Endothelial cell of umbilical vein (primary cell): ENCODE data around the gene PCDH15. TPM values are rescaled to one million over a fixed set of nuclear protein-coding genes. Genes with fewer than 3 reads are reported as not detected.

Source experiments
- BruUV-seq: library from RNA; stranded (reverse); fragments of 400-500 nt; replicated peaks from 2 replicates; lab custom pipeline; 2021; lab: Mats Ljungman, UMichigan
- CTCF ChIA-PET: fragments of 300-600, 350-600 bp; sonication (Branson Sonifier 250); formaldehyde crosslinking; loops from one replicate; lab custom pipeline; 2021; ENCODE audit warnings: antibody characterized with exemption, inconsistent platforms; lab: Charles Lee
- POLR2A ChIA-PET: fragments of 300-600, 350-600 bp; sonication (Branson Sonifier 250); formaldehyde crosslinking; loops from one replicate; lab custom pipeline; 2021; ENCODE audit warnings: antibody characterized with exemption, inconsistent platforms; lab: Charles Lee
- DNase-seq: peaks from one replicate; pipeline ENCODE4 v3.0.0-alpha.2; 2011; ENCODE audit warnings: low read depth, low spot score
- FAIRE-seq: peaks from 2 replicates; lab custom pipeline; 2011; peaks lifted over from hg19 to GRCh38; lab: Jason Lieb, UNC
- H2AFZ ChIP-seq: 2 replicates; pipeline ENCODE4 v1.6.0; 2012; ENCODE audit warnings: low read depth, low read length, control low read depth, inconsistent platforms
- H3K27ac ChIP-seq: 2 replicates; pipeline ENCODE4 v1.5.1; 2011; ENCODE audit warnings: low read depth, mild to moderate bottlenecking, control low read depth, low read length, moderate library complexity; ENCODE audit not compliant: insufficient read depth
- H3K27me3 ChIP-seq, 2 experiments: 2 replicates each; pipeline versions ENCODE4 v1.6.0 to v1.6.1; 2011; ENCODE audit warnings: low read length in 2 of 2, mixed read lengths in 1 of 2; ENCODE audit not compliant: control insufficient read depth in 2 of 2, insufficient read depth in 2 of 2
- H3K36me3 ChIP-seq, 2 experiments: 2 replicates in 1 of 2; 3 replicates in 1 of 2; pipeline ENCODE4 v1.5.1; 2011; ENCODE audit warnings: low read length in 2 of 2, mild to moderate bottlenecking in 1 of 2, moderate library complexity in 1 of 2; ENCODE audit not compliant: control insufficient read depth in 2 of 2, insufficient read depth in 2 of 2; ENCODE audit errors: extremely low read depth in 1 of 2
- H3K4me1 ChIP-seq: 3 replicates; pipeline ENCODE4 v1.5.1; 2011; ENCODE audit warnings: mild to moderate bottlenecking, low read length; ENCODE audit not compliant: control insufficient read depth, insufficient read depth; ENCODE audit errors: extremely low read depth
- H3K4me2 ChIP-seq: 2 replicates; pipeline ENCODE4 v1.6.1; 2011; ENCODE audit warnings: low read length, control low read depth, mixed read lengths; ENCODE audit not compliant: insufficient read depth
- H3K4me3 ChIP-seq, 3 experiments: fragments of 200-600 bp in 1 of 3; sonication (generic), shearing (Covaris generic) in 1 of 3; replicated peaks in 1 of 3; 2 replicates each; pipeline ENCODE4 v1.5.1; 2011 to 2016; ENCODE audit warnings: control low read depth in 3 of 3, low read length in 3 of 3, mild to moderate bottlenecking in 2 of 3, inconsistent platforms in 1 of 3, low read depth in 1 of 3, moderate library complexity in 1 of 3; ENCODE audit not compliant: insufficient read depth in 1 of 3
- H3K79me2 ChIP-seq: 2 replicates; pipeline ENCODE4 v1.6.0; 2012; ENCODE audit warnings: low read length, inconsistent platforms; ENCODE audit not compliant: control insufficient read depth, insufficient read depth
- H3K9ac ChIP-seq: replicated peaks from 2 replicates; pipeline ENCODE3; 2011; ENCODE audit warnings: low read length, control low read depth; ENCODE audit not compliant: insufficient read depth; ENCODE audit errors: extremely low read depth
- H3K9me1 ChIP-seq: replicated peaks from 3 replicates; pipeline ENCODE4 v1.6.0; 2011; ENCODE audit warnings: mild to moderate bottlenecking, low read length; ENCODE audit not compliant: control insufficient read depth, insufficient read depth; ENCODE audit errors: extremely low read depth
- H3K9me3 ChIP-seq: replicated peaks from 2 replicates; pipeline ENCODE4 v1.5.1; 2012; ENCODE audit warnings: low read length, inconsistent platforms; ENCODE audit not compliant: control insufficient read depth, insufficient read depth
- H4K20me1 ChIP-seq: replicated peaks from 2 replicates; pipeline ENCODE3; 2011; ENCODE audit warnings: mild to moderate bottlenecking, low read length; ENCODE audit not compliant: control insufficient read depth, insufficient read depth; ENCODE audit errors: extremely low read depth
- EZH2 ChIP-seq: IDR thresholded peaks from 2 replicates; pipeline ENCODE4 v1.6.1; 2012; ENCODE audit warnings: borderline replicate concordance, low read depth, mild to moderate bottlenecking, moderate library complexity, low read length, inconsistent platforms; ENCODE audit not compliant: severe bottlenecking
- FOS ChIP-seq: IDR thresholded peaks from 2 replicates; pipeline ENCODE4 v1.6.1; 2011; ENCODE audit warnings: mild to moderate bottlenecking, low read length, moderate library complexity, borderline replicate concordance; ENCODE audit not compliant: insufficient read depth
- GATA2 ChIP-seq: IDR thresholded peaks from 2 replicates; pipeline ENCODE4 v1.7.0; 2011; ENCODE audit warnings: low read depth, mild to moderate bottlenecking, moderate library complexity, mixed read lengths, low read length; ENCODE audit not compliant: insufficient read length, insufficient read depth
- JUN ChIP-seq: IDR thresholded peaks from 2 replicates; pipeline ENCODE4 v1.6.1; 2011; ENCODE audit warnings: borderline replicate concordance, low read depth; ENCODE audit not compliant: insufficient read length, insufficient read depth
- MYC ChIP-seq: IDR thresholded peaks from one replicate; pipeline ENCODE4 v1.6.1; 2011; ENCODE audit warnings: mild to moderate bottlenecking, low read depth, low read length
- POLR2A ChIP-seq: IDR thresholded peaks from 2 replicates; pipeline ENCODE4 v1.6.1; 2012; ENCODE audit warnings: low read depth, mild to moderate bottlenecking, control low read depth, low read length
- POLR2AphosphoS5 ChIP-seq: IDR thresholded peaks from 2 replicates; pipeline ENCODE4 v1.6.1; 2012; ENCODE audit warnings: low read depth, mild to moderate bottlenecking, control low read depth, low read length, moderate library complexity; ENCODE audit not compliant: insufficient read depth
- dilution Hi-C: fragments of 300-500 bp; cut with MboI; formaldehyde crosslinking; loops from one replicate; pipeline ENCODE4 v1.15.0; 2019; ENCODE audit warnings: low sequenced_read_pairs; ENCODE audit not compliant: extremely low pct_ligation_motif_present
- intact Hi-C: fragments of 100-400 bp; cut with micrococcal nuclease; formaldehyde crosslinking; loops from one replicate; pipeline ENCODE4 v1.10.0; 2022
- polyA plus RNA-seq, 4 experiments: library from polyadenylated mRNA; depleted of rRNA in 3 of 4; stranded (reverse) in 3 of 4; unstranded in 1 of 4; fragments of >200 nt; gene quantifications; 2 replicates each; pipeline versions ENCODE4 v1.2.1 to v1.2.3, GENCODE V29; 2011 to 2012; ENCODE audit warnings: missing spikeins in 1 of 4
- total RNA-seq: library from RNA; stranded (reverse); gene quantifications from 2 replicates; pipeline ENCODE4 v1.2.3, GENCODE V29; 2021
- TF ChIP-seq, protein P1 (sequence below), 2 donors: IDR thresholded peaks; 1 replicate in 1 of 2; 2 replicates in 1 of 2; pipeline ENCODE4 v1.5.1; 2011; ENCODE audit warnings: low read length in 2 of 2, mild to moderate bottlenecking in 2 of 2, moderate library complexity in 2 of 2, control low read depth in 1 of 2, inconsistent platforms in 1 of 2, low read depth in 1 of 2; ENCODE audit not compliant: insufficient read depth in 1 of 2; ENCODE audit errors: extremely low read depth in 1 of 2
- TF ChIP-seq, protein P2 (sequence below): IDR thresholded peaks from 2 replicates; pipeline ENCODE4 v1.6.1; 2011; ENCODE audit not compliant: insufficient read depth, insufficient read length

The PCDH15 gene
- total and polyA plus RNA-seq, 2 donors (not counting 3 experiments of a cell fraction or from before 2014, with no cell fraction given): 0.04 TPM; not detected in 1

DNA sequence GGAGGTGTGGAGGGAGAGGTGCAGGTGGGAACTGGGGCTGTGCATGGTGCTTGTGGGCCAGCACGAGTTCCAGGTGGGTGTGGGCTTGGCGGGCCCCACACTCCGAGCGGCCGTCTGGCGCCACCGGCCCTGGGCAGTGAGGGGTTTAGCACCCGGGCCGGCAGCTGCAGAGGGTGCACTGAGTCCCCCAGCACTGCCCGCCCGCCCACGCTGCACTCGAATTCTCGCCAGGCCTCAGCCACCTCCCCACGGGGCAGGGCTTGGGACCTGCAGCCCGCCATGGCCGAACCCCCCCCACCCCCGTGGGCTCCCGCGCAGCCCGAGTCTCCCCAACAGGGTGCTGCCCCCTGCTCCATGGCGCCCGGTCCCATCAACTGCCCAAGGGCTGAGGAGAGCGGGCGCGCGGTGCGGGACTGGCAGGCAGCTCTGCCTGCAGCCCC lies 810.2 kb downstream of the PCDH15 start:
- POLR2A ChIA-PET: no interaction called here
- Histone ChIP-seq H3K9me3 (no peaks in the 10 kb centered on the region), H3K27me3 (no peaks in the 10 kb centered on the region), H3K4me3 (no peak overlapping the region), H4K20me1 (no peaks in the 10 kb centered on the region), H3K4me2 (no peak overlapping the region), H3K9ac (no peak overlapping the region), H3K27ac (no peak overlapping the region), H3K4me1 (no peaks in the 10 kb centered on the region), H3K36me3 (no peaks in the 10 kb centered on the region), H3K9me1 (no peaks in the 10 kb centered on the region), H3K79me2 (no peaks in the 10 kb centered on the region), H2AFZ (no peak overlapping the region)
- CTCF ChIA-PET: no interaction called here
- dilution Hi-C loops: no loop called here
- TF ChIP-seq GATA2: no peak
- TF ChIP-seq, protein P1, sequence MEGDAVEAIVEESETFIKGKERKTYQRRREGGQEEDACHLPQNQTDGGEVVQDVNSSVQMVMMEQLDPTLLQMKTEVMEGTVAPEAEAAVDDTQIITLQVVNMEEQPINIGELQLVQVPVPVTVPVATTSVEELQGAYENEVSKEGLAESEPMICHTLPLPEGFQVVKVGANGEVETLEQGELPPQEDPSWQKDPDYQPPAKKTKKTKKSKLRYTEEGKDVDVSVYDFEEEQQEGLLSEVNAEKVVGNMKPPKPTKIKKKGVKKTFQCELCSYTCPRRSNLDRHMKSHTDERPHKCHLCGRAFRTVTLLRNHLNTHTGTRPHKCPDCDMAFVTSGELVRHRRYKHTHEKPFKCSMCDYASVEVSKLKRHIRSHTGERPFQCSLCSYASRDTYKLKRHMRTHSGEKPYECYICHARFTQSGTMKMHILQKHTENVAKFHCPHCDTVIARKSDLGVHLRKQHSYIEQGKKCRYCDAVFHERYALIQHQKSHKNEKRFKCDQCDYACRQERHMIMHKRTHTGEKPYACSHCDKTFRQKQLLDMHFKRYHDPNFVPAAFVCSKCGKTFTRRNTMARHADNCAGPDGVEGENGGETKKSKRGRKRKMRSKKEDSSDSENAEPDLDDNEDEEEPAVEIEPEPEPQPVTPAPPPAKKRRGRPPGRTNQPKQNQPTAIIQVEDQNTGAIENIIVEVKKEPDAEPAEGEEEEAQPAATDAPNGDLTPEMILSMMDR (IDR thresholded peaks at IDR 0.05; ENCODE audit: extremely low read depth in 1 of 2, insufficient read depth in 1 of 2, low read depth in 1 of 2, low read length in 2 of 2): no peak
- no peak for TF ChIP-seq EZH2
- TF ChIP-seq MYC: no peak
- TF ChIP-seq, protein P2, sequence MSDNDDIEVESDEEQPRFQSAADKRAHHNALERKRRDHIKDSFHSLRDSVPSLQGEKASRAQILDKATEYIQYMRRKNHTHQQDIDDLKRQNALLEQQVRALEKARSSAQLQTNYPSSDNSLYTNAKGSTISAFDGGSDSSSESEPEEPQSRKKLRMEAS: no peak
- no peak for TF ChIP-seq POLR2AphosphoS5
- TF ChIP-seq POLR2A: no peak
- no peak for TF ChIP-seq JUN
- no peak for TF ChIP-seq FOS
- intact Hi-C loops: no loop called here
- BruUV-seq: no TSS peak
- no peak for DNase-seq
- no peak for FAIRE-seq
